CD4-positive, alpha-beta T cell (primary cell): ENCODE data around the gene GAPDH. TPM values are rescaled to one million over a fixed set of nuclear protein-coding genes. Genes with fewer than 3 reads are reported as not detected.
A peak's percentile ranks its signal among the peaks of the same experiment; 100 is the strongest.

ENCODE experiments used
- ATAC-seq: fragments of 200-7000 bp; cut with Tn5 transposase; one replicate; pipeline ENCODE4 v1.10.0; 2022; ENCODE audit warnings: mild to moderate bottlenecking; ENCODE audit not compliant: poor library complexity
- CTCF ChIA-PET: fragments of 350-600 bp; sonication (Branson Sonifier 250); formaldehyde crosslinking; loops from one replicate; lab custom pipeline; 2021; ENCODE audit warnings: antibody characterized with exemption, inconsistent platforms; lab: Charles Lee
- POLR2A ChIA-PET: fragments of 350-600 bp; sonication (Branson Sonifier 250); formaldehyde crosslinking; loops from one replicate; lab custom pipeline; 2021; ENCODE audit warnings: antibody characterized with exemption, inconsistent platforms; lab: Charles Lee
- DNase-seq, 14 experiments: peaks; one replicate each; pipeline ENCODE4 v3.0.0-alpha.2; 2013 to 2020; ENCODE audit warnings: mixed read lengths in 2 of 14
- H3K27ac ChIP-seq, 2 donors: one replicate each; pipeline versions ENCODE4 v1.5.1 to v1.7.0; 2013; ENCODE audit warnings: low read length in 2 of 2, low read depth in 1 of 2, mild to moderate bottlenecking in 1 of 2
- H3K27me3 ChIP-seq, 2 experiments: 1 replicate in 1 of 2; 2 replicates in 1 of 2; pipeline versions ENCODE4 v1.6.1 to v1.7.0; 2013; ENCODE audit warnings: low read length in 2 of 2, control low read depth in 1 of 2, mild to moderate bottlenecking in 1 of 2, moderate library complexity in 1 of 2; ENCODE audit not compliant: insufficient read depth in 2 of 2, control insufficient read depth in 1 of 2
- H3K36me3 ChIP-seq: one replicate; pipeline ENCODE4 v1.6.1; 2013; ENCODE audit warnings: low read length, control low read depth; ENCODE audit not compliant: insufficient read depth
- H3K4me1 ChIP-seq: one replicate; pipeline ENCODE4 v1.6.1; 2013; ENCODE audit warnings: low read length, control low read depth; ENCODE audit not compliant: insufficient read depth
- H3K4me3 ChIP-seq: one replicate; pipeline ENCODE4 v1.5.1; 2013; ENCODE audit warnings: mild to moderate bottlenecking, low read length, moderate library complexity
- H3K9me3 ChIP-seq, 2 experiments: 1 replicate in 1 of 2; 2 replicates in 1 of 2; pipeline versions ENCODE4 v1.6.1 to v1.7.0; 2013; ENCODE audit warnings: low read length in 2 of 2, mild to moderate bottlenecking in 2 of 2, control low read depth in 1 of 2, moderate library complexity in 1 of 2; ENCODE audit not compliant: control insufficient read depth in 1 of 2, insufficient read depth in 1 of 2
- H3K27ac Mint-ChIP-seq: one replicate; pipeline ENCODE4 v1.8.0; 2020; ENCODE audit warnings: mixed read lengths
- H3K27me3 Mint-ChIP-seq: one replicate; pipeline ENCODE4 v1.8.0; 2021; ENCODE audit warnings: mixed read lengths
- H3K36me3 Mint-ChIP-seq: one replicate; pipeline ENCODE4 v1.8.0; 2021; ENCODE audit warnings: low read depth, mixed read lengths
- H3K4me1 Mint-ChIP-seq: one replicate; pipeline ENCODE4 v1.8.0; 2021; ENCODE audit warnings: low read depth, mixed read lengths
- H3K4me3 Mint-ChIP-seq: one replicate; pipeline ENCODE4 v1.8.0; 2020; ENCODE audit warnings: mild to moderate bottlenecking, mixed read lengths
- H3K9me3 Mint-ChIP-seq: one replicate; pipeline ENCODE4 v1.8.0; 2020; ENCODE audit warnings: mixed read lengths
- intact Hi-C, 2 experiments: fragments of 100-400 bp; cut with DNase I in 1 of 2; cut with micrococcal nuclease in 1 of 2; formaldehyde crosslinking; loops; one replicate each; pipeline versions ENCODE4 v1.15.1 to v1.9.0; 2023 to 2025; cut with DNase I, micrococcal nuclease
- total RNA-seq, 174 experiments: library from RNA in 2 of 174; stranded (reverse) in 2 of 174; gene quantifications; one replicate each; pipeline ENCODE4 v1.2.3 and lab custom pipeline; 2021 to 2026
- TF ChIP-seq, protein P1 (sequence below): fragments of 200-600 bp; IDR thresholded peaks from one replicate; pipeline ENCODE4 v1.8.0; 2022; ENCODE audit warnings: antibody characterized with exemption, mild to moderate bottlenecking

Gene GAPDH
- total RNA-seq, 2 experiments from 2014 or later: 498 to 508 TPM

DNA sequence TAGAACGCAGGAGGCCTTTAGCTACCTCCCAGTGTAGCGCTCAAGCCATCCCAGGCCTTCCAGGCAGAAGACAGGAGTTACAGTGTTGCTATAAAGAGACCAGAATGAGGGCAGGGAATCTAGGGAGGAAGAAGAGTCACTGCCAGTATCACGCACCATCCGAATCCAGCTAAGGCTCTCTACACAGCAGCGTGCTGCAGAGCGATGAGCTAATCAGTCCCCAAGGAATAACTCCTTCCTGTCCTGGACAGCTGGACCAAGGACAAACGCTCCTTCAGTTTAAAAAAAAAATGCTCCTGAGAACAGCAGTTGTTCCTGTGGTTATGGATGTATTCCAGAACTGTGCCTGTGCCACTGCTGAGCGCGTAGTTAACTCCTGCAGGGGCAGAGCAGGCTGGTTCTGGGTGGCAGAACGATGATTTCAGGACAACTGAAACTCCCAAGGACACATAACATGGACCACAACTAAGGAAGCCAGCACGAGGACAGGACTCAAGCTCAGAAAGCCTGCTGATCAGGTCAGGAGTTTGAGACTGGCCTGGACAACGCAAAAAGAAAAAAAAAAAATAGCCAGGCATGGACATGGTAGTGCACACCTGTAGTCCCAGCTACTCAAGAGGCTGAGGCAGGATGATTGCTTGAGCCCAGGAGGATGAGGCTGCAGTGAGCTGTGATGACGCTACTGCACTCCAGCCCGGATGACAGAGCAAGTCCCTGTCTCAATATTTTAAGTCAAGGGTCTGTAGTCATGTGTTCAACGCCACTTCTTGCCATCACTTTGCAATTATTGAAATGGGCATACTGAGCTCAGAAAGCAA lies 18.9 kb downstream of the GAPDH start:
- Mint-ChIP-seq H3K4me3 (peak overlapping the region; percentile 70), H3K4me1 (peaks cover 49% of the 10 kb centered on the region), H3K27me3 (no peaks in the 10 kb centered on the region), H3K27ac (peak overlapping the region; percentile 26), H3K36me3 (peaks cover 53% of the 10 kb centered on the region), H3K9me3 (no peaks in the 10 kb centered on the region)
- DNase-seq (no peak), ATAC-seq (no peak)
- Histone ChIP-seq H3K27me3 (no peaks in the 10 kb centered on the region), H3K9me3 (no peaks in the 10 kb centered on the region), H3K4me1 (peaks cover 83% of the 10 kb centered on the region), H3K36me3 (peaks cover 59% of the 10 kb centered on the region), H3K4me3 (no peak overlapping the region), H3K27ac (no peak overlapping the region)
- intact Hi-C loops: no loop called here
- TF ChIP-seq, protein P1, sequence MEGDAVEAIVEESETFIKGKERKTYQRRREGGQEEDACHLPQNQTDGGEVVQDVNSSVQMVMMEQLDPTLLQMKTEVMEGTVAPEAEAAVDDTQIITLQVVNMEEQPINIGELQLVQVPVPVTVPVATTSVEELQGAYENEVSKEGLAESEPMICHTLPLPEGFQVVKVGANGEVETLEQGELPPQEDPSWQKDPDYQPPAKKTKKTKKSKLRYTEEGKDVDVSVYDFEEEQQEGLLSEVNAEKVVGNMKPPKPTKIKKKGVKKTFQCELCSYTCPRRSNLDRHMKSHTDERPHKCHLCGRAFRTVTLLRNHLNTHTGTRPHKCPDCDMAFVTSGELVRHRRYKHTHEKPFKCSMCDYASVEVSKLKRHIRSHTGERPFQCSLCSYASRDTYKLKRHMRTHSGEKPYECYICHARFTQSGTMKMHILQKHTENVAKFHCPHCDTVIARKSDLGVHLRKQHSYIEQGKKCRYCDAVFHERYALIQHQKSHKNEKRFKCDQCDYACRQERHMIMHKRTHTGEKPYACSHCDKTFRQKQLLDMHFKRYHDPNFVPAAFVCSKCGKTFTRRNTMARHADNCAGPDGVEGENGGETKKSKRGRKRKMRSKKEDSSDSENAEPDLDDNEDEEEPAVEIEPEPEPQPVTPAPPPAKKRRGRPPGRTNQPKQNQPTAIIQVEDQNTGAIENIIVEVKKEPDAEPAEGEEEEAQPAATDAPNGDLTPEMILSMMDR: no peak
- POLR2A ChIA-PET: interaction anchor here (0.6 to 1.6 kb wide), 7 partner anchors 11 to 560 kb away, joined by 3 to 5 read pairs (median 4); partner anchors contain the start of gene VAMP1
- CTCF ChIA-PET: interaction anchor here (0.7 to 2.8 kb wide), 15 partner anchors 10 to 384 kb away, joined by 3 to 9 read pairs (median 4); partner anchors contain the start of genes GAPDH and NOP2

DNA sequence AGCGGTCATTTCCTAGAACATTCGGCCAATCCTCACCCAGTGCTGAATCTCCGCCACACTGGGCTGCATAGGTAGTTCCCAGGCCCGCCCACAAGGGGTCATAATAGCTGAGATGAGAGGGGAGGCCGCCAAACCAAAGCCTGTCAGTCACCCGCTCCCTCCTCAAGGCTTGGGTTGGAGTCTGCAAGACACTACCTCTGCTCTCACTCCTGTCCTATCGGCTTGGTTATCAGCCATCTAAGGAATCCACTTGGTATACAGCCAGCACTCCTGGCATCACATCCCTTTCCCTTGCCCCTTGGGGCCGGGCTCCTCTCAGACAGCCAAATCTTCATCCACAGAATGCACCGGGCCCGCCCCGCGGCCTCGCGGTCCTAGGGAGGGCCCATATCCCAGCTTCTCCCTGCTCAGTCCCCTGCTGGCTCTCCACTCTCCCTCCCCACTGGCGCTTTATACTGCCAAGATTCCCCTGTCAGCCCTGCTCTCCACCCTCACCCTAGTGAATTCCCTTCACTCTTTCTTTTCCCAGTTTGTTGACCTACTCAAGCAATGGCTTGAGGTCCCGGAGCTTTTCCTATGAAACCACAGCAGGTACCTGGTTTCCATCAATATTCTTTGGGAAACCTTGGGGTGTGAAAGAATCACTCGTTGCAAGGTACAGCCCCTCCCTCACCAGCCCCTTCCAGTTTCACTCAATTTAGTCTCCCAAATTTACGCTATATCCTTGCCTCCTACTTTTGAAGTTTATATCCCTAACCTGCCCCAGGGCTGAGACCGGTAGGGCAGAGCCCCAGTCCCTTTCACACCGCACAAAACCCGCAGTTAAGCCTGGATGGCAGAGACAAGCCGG lies 20.1 kb downstream of the GAPDH start:
- ChIA-PET CTCF (interaction anchor here (0.7 to 2.8 kb wide), 13 partner anchors 9 to 383 kb away, joined by 3 to 9 read pairs (median 4); partner anchors contain the start of genes GAPDH and NOP2), POLR2A (interaction anchor here (0.6 to 1.6 kb wide), 5 partner anchors 16 to 99 kb away, joined by 3 to 5 read pairs (median 3); partner anchors contain the start of gene VAMP1)
- TF ChIP-seq, protein P1: peak; percentile 65
- Histone ChIP-seq H3K27ac (no peak overlapping the region), H3K9me3 (no peaks in the 10 kb centered on the region), H3K27me3 (no peaks in the 10 kb centered on the region), H3K4me1 (peaks cover 83% of the 10 kb centered on the region), H3K4me3 (peak overlapping the region; percentile 74), H3K36me3 (peaks cover 50% of the 10 kb centered on the region)
- ATAC-seq (peak; percentile 55), DNase-seq (peak; percentile 53 to 83 (median 65))
- H3K27me3 Mint-ChIP-seq: no peaks in the 10 kb centered on the region
- peaks cover 43% of the 10 kb centered on the region for H3K4me1 Mint-ChIP-seq
- no peaks in the 10 kb centered on the region for H3K9me3 Mint-ChIP-seq
- intact Hi-C loops: loop anchor here (5.0 kb wide), 1 partner anchor 132 kb away; no protein-coding TSS in a partner anchor
- peak overlapping the region; percentile 88 for H3K4me3 Mint-ChIP-seq
- peak overlapping the region; percentile 57 for H3K27ac Mint-ChIP-seq
- peaks cover 50% of the 10 kb centered on the region for H3K36me3 Mint-ChIP-seq
